Kasumi-1 (cell line): ENCODE results near the gene DGLUCY.
"Not testable (repeated sequence)": the region's sequence is repeated elsewhere in the genome, so short reads cannot be mapped to it uniquely, and the experiment has no call there.

Experiments
- DNase-seq, 2 experiments: peaks; one replicate each; lab custom pipeline; 2025; lab: John Stamatoyannopoulos, UW

The DGLUCY gene

GRCh38 chr14:91138511-91139359 is 24.9 kb downstream of the DGLUCY start:
- DNase-seq: peak; percentile 64 to 72

GRCh38 chr14:91139776-91140175 is 25.9 kb downstream of the DGLUCY start:
- no peak for DNase-seq

DNA sequence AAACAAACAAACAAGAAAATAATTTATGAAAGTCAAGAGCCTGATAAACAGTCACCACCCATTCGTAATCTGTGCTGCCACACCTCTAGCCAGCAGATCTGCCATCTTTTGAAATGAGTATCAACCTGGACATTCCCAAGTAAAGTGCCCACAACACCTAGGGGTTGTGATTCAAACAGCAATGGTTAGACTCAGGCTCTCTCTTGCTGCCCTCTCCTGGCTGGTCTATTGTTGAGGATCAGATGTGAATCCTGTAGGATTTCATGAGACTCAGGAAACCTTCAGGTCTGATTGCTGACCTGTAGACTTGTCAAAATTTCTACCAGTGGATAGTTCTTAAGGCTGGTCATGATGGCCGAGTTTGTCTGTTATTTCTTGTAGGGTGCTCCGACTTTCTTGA is 26.8 kb downstream of the DGLUCY start:
- DNase-seq: peak in 1 of 2 experiments; percentile 3

- peak; percentile 21 to 49 for DNase-seq
Measured at GRCh38 chr14:91142214-91142668, 28.4 kb downstream of the DGLUCY start.

GRCh38 chr14:91143862-91144261 is 30.0 kb downstream of the DGLUCY start:
- no peak for DNase-seq

DNA sequence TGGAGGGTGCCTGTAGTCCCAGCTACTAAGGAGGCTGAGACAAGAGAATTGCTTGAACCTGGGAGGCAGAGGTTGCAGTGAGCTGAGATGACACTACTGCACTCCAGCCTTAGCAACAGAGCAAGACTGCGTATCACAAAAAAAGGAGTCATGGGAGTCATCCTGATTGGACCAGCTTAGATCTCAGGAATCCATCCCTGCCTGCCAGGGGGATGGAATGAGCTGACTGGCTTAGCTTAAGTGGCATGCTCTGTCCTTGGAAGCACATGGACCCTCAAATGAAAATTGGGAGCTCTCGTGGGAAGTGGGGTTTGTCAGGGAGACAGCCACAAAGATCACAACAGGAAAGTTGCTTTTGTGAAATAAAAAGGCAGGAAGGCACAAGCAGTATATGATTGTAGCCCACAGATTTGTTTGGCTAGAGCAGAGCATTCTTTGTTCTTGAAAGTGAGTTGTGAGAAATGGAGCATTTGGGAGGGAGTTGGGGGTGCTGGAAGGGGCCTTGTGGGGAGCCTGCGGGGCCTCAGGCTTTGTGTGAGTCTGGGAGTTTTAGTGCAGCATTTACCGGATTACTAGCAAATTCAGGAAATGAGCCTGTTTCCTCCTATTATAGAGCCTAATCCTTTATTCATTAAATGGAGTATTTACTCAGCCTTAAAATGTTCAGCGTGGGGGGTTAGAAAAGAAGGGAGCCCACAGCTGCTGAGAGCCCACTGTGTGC is 30.7 kb downstream of the DGLUCY start:
- no peak for DNase-seq

DNA sequence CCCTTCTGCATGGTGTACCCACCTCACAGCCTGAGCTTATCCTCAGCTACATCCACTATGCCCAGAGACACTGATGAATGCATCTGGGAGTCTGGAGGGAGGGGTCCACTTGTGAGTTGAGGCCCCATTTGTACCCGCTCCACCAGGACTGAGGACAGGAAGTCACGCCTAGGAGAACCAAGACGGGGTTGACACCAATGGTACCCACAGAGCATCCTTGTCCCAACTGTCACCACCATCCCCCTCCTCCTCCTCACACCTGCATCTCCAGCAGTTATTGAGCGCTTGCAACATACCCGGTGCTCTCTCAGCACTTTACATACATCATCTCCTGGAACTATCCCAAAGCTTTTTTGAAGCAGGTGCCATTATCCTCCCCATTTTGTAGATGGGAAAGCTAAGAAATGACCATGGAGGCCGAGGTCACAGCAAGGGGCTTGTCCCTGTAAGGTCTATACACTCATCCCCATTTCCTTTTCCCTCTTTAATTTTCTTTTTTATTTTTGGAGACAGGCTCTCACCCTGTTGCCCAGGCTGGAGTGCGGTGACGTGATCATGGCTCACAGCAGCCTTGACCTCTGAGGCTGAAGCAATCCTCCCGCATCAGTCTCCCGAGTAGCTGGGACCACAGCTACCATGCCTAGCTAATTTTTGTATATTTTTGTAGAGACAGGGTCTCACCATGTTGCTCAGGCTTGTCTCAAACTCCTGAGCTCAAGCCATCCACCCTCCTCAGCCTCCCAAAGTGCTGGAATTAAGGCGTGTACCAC is 31.7 kb downstream of the DGLUCY start:
- DNase-seq: no peak

GRCh38 chr14:91146661-91147060 is 32.8 kb downstream of the DGLUCY start:
- no peak for DNase-seq

GRCh38 chr14:91149462-91149861 is 35.6 kb downstream of the DGLUCY start:
- no peak for DNase-seq

- DNase-seq: peak in 1 of 2 experiments; percentile 18
Measured at GRCh38 chr14:91152499-91152898, 38.6 kb downstream of the DGLUCY start.

GRCh38 chr14:91153360-91153759 is 39.5 kb downstream of the DGLUCY start:
- no peak for DNase-seq

DNA sequence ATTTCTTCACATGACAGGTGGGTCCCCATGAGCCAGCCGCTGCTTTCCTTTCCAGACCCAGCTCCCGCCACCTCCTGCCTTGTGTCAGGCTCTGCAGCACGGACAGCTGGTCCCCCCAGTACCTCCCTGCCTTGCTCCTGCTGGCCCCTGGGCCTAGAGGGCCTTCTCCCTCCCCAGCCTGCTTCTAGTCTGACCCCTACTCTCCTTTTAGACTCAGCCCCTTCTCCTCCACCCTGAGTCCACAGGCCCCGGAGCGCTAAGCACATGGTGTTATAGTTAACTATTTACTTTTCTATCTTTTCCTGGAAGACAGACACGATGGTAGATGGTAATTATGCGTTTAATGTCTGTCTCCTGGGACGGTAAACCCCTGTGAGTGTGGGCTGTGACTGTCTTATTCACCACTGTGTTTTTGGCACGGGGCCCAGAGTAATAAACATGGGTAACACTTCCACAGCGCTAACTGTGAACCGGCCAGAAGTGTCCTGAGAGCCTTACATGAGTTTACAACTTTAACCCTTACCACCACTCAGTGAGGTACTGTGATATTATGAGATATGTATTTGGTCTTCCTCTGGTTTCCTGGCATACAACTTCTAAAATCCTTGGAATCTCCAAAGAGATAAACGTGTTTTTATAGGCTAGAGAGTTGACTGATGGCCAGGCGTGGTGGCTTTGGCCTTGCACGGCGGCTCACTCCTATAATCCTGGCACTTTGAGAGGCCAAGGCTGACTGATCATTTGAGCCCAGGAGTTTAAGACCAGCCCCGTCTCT is 41.2 kb downstream of the DGLUCY start:
- peak; percentile 50 to 52 for DNase-seq

DNA sequence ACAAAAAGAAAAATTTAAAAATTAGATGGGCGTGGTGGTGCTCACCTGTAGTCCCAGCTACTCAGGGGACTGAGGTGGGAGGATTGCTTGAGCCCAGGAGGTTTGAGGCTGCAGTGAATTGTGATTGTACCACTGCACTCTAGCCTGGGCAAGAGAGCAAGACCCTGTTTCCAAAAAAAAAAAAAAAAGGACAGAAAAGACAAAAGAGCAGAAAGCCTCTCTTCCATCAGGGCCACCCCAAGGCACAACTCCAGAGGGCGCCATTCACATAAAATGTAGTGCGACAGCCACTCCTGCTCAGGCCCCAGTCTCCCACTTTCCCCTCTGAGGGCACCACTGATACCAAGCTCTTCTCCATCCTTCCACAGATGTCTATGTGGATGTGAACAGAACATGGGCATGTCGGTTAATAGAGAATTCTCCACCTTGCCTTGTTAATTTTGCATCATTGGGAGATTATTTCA is 41.8 kb downstream of the DGLUCY start:
- DNase-seq: no peak

DNA sequence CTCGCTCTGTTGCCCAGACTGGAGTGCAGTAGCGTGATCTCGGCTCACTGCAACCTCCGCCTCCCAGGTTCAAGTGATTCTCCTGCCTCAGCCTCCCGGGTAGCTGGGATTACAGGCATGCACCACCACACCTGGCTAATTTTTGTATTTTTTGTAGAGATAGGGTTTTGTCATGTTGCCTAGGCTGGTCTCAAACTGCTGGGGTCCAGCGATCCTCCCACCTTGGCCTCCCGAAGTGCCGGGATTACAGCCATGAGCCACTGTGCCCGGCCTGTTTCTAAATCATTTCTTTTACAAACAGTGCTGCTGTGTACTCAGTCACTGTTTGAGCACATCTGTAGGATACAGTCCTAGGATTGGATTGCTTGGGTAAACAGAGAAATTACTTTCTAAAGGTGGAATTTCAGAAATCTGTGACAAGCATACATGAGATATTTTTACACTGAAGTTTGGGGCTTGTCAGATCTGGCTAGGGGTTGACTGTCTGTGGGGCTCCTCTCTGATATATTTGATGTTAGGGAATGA is 42.3 kb downstream of the DGLUCY start:
- DNase-seq: not testable (repeated sequence)

DNA sequence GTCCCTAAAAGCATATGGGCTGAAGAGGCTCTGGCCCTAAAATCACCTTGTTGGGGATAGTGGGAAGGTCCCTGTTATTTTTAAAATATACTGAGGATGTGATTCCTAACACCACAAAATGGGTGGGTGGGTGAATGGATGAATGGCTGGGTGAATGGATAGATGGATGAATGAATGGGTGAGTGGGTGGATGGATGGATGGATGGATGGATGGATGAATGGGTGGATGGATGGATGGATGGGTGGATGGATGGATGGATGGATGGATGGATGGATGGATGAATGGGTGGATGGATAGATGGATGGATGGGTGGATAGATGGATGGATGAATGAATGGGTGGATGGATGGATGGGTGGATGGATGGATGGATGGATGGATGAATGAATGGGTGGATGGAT is 43.0 kb downstream of the DGLUCY start:
- DNase-seq: not testable (repeated sequence)

DNA sequence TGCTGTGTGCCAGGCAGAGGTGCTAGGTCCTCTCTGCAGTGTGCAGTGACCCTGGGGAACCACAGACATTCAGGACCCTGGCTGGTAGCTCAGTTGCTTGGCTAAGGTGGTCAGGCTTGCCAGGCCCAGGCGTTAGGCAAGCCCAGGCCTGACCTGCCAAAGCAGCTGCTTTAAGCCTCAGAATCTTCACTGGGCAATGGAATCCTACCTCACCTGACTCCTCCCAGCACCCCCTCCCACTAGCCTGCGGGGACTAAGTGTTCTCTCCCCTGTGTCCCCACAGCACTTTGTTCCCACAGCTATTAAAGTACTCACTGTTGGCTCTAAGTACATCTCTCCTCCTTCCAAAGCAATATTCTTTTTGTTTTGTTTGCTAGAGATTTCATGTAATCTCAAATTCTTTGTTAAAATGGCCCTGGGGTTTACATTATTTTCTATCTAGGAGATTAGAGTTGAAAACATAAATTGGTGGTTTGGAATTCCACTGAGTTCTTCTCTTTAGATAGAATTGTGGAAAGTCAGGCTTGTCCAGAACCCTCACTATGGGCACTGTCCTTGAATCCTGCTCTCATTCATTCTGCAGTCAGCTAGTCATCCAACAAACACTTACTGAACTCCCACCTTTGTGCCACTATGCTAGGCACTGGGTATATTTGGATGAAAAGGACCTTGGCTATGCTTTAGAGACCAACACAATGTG is 44.4 kb downstream of the DGLUCY start:
- DNase-seq: no peak

GRCh38 chr14:91159182-91159581 is 45.3 kb downstream of the DGLUCY start:
- DNase-seq: no peak

DNA sequence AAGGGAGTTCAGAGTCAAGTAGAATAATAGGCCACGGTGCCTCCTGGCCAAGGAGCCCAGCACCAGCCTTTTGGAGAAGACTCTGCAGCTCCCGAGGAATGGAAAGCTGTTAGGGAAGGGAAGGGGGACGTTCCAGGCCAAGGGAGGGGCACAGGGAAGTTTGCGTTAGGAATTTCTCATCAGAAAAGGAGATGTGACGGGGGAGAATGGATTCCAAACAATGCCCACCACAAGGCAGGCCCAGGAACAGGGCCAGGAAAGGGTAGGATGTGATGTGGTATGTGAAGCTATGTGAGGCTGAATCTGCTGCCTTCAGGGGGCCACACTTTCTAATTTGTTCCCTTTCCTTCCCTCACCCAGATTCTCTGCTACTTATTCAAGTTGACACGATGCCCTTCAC is 46.0 kb downstream of the DGLUCY start:
- DNase-seq: no peak

- DNase-seq: no peak
Measured at GRCh38 chr14:91163316-91163715, 49.4 kb downstream of the DGLUCY start.

- no peak for DNase-seq
Measured at GRCh38 chr14:91164676-91165075, 50.8 kb downstream of the DGLUCY start.

DNA sequence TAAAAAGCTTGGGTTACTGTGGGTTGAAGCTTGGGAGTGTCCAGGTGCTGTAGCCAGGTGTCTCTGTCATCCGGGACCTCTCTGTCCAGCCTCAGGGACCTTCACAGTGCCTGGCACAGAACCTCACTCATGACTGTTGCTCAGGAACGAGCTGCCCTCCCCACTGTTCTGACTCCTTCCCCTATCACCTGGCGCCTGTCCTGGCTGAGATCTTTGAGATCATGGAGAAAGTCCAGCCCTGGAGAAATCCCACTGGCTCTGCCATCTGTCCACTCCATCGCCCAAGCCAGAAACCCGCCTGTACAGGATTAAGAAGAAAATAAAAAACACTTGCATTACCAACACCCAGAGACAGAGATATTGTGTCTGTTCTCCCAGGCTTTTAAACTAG is 53.5 kb downstream of the DGLUCY start:
- DNase-seq: no peak
